ENCODE results near the gene SLC9A3.
"Not testable (repeated sequence)": the region's sequence is repeated elsewhere in the genome, so short reads cannot be mapped to it uniquely, and the experiment has no call there.

GRCh38 chr5:557917-558316, 33.7 kb upstream of the SLC9A3 start:
- TF ChIP-seq, protein P1, sequence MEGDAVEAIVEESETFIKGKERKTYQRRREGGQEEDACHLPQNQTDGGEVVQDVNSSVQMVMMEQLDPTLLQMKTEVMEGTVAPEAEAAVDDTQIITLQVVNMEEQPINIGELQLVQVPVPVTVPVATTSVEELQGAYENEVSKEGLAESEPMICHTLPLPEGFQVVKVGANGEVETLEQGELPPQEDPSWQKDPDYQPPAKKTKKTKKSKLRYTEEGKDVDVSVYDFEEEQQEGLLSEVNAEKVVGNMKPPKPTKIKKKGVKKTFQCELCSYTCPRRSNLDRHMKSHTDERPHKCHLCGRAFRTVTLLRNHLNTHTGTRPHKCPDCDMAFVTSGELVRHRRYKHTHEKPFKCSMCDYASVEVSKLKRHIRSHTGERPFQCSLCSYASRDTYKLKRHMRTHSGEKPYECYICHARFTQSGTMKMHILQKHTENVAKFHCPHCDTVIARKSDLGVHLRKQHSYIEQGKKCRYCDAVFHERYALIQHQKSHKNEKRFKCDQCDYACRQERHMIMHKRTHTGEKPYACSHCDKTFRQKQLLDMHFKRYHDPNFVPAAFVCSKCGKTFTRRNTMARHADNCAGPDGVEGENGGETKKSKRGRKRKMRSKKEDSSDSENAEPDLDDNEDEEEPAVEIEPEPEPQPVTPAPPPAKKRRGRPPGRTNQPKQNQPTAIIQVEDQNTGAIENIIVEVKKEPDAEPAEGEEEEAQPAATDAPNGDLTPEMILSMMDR (IDR thresholded peaks at IDR 0.05) = not testable (repeated sequence)
- not testable (repeated sequence) for TF ChIP-seq EP300, POLR2AphosphoS5, POLR2A (IDR thresholded peaks at IDR 0.05)
